Measurements from ENCODE around the gene ZC2HC1B. TPM values are rescaled to one million over a fixed set of nuclear protein-coding genes. Genes with fewer than 3 reads are reported as not detected.

Gene ZC2HC1B
- total RNA-seq, 1 experiment from 2014 or later: not detected

DNA sequence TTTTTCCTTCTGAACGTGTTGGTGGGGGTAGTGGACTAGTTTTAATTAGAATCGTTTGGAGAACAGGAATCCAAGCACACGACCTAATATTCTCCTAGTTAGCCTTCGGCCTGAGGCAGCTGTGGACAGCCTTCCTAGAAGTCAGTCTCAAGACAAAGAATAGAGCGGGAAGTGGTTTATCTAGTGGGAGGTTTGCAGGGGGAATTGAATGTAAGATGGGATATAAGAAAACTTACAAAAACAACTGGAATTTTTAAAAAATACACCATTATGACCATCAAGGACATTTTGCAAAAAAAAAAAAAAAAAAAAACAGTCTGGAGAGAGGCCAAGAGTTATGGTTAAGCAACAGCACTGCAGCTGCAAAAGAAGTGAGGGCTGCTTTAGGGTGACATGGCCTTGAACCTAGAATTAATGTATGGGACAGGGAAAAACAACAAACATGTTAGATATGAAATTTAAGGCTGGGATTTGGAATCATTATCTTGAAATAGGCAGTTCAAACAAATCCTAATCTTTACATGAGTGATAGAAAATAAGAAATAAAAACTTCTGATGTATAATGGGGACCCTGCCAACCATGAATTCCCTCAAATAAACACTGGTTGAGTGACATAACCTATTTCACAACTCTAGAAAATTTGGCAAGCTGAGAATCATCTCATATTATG, 103.6 kb downstream of the ZC2HC1B start:
- no peaks in the 10 kb centered on the region for H3K27me3 ChIP-seq (replicated peaks; ENCODE audit: control insufficient read depth, insufficient read depth, low read length)
- Mint-ChIP-seq H3K36me3 (ENCODE audit: insufficient read depth, unreplicated experiment) (no peaks in the 10 kb centered on the region), H3K27me3 (ENCODE audit: insufficient read depth, unreplicated experiment) (peaks cover 24% of the 10 kb centered on the region), H3K9me3 (ENCODE audit: unreplicated experiment) (no peaks in the 10 kb centered on the region), H3K27ac (ENCODE audit: unreplicated experiment) (no peak overlapping the region), H3K4me1 (ENCODE audit: low read depth, unreplicated experiment) (peaks cover 11% of the 10 kb centered on the region), H3K4me3 (ENCODE audit: unreplicated experiment) (no peak overlapping the region)
- intact Hi-C loops (cut with micrococcal nuclease; ENCODE audit: unreplicated experiment): no loop called here
- no peak overlapping the region for H3K4me3 ChIP-seq (ENCODE audit: low read depth, low read length)
- BruUV-seq (replicated peaks): no TSS peak
- no peaks in the 10 kb centered on the region for H3K9me3 ChIP-seq
- TF ChIP-seq, protein P1, sequence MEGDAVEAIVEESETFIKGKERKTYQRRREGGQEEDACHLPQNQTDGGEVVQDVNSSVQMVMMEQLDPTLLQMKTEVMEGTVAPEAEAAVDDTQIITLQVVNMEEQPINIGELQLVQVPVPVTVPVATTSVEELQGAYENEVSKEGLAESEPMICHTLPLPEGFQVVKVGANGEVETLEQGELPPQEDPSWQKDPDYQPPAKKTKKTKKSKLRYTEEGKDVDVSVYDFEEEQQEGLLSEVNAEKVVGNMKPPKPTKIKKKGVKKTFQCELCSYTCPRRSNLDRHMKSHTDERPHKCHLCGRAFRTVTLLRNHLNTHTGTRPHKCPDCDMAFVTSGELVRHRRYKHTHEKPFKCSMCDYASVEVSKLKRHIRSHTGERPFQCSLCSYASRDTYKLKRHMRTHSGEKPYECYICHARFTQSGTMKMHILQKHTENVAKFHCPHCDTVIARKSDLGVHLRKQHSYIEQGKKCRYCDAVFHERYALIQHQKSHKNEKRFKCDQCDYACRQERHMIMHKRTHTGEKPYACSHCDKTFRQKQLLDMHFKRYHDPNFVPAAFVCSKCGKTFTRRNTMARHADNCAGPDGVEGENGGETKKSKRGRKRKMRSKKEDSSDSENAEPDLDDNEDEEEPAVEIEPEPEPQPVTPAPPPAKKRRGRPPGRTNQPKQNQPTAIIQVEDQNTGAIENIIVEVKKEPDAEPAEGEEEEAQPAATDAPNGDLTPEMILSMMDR (IDR thresholded peaks at IDR 0.05; ENCODE audit: insufficient read depth in 1 of 2, low read depth in 1 of 2, low read length in 1 of 2, severe bottlenecking in 1 of 2, unreplicated experiment in 1 of 2): no peak
- DNase-seq: no peak
- POLR2A ChIA-PET: no interaction called here
- CTCF ChIA-PET: no interaction called here
- H3K4me1 ChIP-seq: peaks cover 16% of the 10 kb centered on the region
- no peaks in the 10 kb centered on the region for H3K36me3 ChIP-seq (ENCODE audit: control insufficient read depth, insufficient read depth, low read length)

DNA sequence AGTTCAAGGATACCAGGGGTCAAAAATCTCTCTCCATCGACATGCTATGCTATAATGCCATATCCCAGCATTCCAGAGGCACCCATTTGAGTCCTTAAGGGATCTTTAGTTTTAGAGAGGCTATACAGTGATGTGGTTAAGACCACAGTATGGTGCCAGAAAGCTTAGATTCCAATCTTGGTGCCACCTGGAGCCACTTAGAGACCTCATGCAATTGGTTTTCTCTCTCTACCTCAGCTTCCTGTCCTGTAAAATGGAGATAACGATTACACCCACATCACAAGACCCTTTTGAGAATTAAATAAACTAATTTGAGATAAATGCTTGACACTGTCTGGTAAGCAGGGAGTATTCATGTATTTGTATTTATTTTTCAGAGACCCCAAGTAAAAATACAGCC, 104.8 kb downstream of the ZC2HC1B start:
- intact Hi-C loops (cut with micrococcal nuclease; ENCODE audit: unreplicated experiment): no loop called here
- ChIA-PET POLR2A (no interaction called here), CTCF (no interaction called here)
- Histone ChIP-seq H3K4me1 (peaks cover 8% of the 10 kb centered on the region), H3K36me3 (ENCODE audit: control insufficient read depth, insufficient read depth, low read length) (no peaks in the 10 kb centered on the region), H3K4me3 (ENCODE audit: low read depth, low read length) (no peak overlapping the region), H3K9me3 (no peaks in the 10 kb centered on the region), H3K27me3 (replicated peaks; ENCODE audit: control insufficient read depth, insufficient read depth, low read length) (no peaks in the 10 kb centered on the region)
- Mint-ChIP-seq H3K36me3 (ENCODE audit: insufficient read depth, unreplicated experiment) (no peaks in the 10 kb centered on the region), H3K9me3 (ENCODE audit: unreplicated experiment) (no peaks in the 10 kb centered on the region), H3K27me3 (ENCODE audit: insufficient read depth, unreplicated experiment) (peaks cover 19% of the 10 kb centered on the region), H3K4me3 (ENCODE audit: unreplicated experiment) (no peak overlapping the region), H3K4me1 (ENCODE audit: low read depth, unreplicated experiment) (peaks cover 11% of the 10 kb centered on the region), H3K27ac (ENCODE audit: unreplicated experiment) (no peak overlapping the region)
- TF ChIP-seq, protein P1 (IDR thresholded peaks at IDR 0.05; ENCODE audit: insufficient read depth in 1 of 2, low read depth in 1 of 2, low read length in 1 of 2, severe bottlenecking in 1 of 2, unreplicated experiment in 1 of 2): no peak
- BruUV-seq (replicated peaks): no TSS peak
- no peak for DNase-seq

DNA sequence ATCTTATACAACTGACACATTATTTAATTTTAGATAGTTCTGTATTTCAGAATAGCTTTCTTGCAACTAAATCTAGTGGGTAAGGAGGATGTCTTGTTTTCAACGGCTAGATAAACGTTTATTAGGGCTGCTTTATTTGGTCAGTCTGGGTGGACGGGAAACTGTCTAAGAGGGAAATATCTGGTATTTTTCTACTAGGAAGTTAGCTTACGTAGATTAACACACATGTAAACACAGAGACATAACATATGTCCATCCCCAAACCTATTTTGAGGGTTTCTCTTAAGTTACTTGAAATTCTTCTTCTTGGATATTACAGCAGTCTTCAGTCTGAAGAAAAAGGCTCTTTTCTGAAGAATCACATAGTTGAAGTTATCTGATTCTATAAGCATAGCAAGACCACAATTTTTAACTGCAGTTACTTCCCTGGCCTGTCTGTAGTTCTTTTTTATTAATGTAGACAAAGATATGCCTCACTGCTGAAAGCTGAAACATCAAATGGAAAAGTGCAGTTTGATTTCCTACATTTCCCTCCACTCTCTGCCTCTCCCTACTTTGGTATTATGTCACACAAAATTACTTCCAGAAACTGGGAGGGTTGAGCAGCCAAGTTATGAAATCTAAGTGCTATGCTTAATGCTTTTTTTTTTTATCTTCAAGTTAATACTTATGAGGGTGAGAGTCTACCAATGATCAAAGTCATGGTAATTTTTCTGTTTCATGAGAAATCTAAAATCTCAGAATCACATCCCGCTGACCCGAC, 106.4 kb downstream of the ZC2HC1B start:
- Mint-ChIP-seq H3K36me3 (ENCODE audit: insufficient read depth, unreplicated experiment) (no peaks in the 10 kb centered on the region), H3K4me1 (ENCODE audit: low read depth, unreplicated experiment) (peaks cover 4% of the 10 kb centered on the region), H3K4me3 (ENCODE audit: unreplicated experiment) (no peak overlapping the region), H3K9me3 (ENCODE audit: unreplicated experiment) (no peaks in the 10 kb centered on the region), H3K27me3 (ENCODE audit: insufficient read depth, unreplicated experiment) (peaks cover 15% of the 10 kb centered on the region), H3K27ac (ENCODE audit: unreplicated experiment) (no peak overlapping the region)
- DNase-seq: no peak
- no peaks in the 10 kb centered on the region for H3K9me3 ChIP-seq
- H3K4me1 ChIP-seq: no peaks in the 10 kb centered on the region
- intact Hi-C loops (cut with micrococcal nuclease; ENCODE audit: unreplicated experiment): no loop called here
- BruUV-seq (replicated peaks): no TSS peak
- no peaks in the 10 kb centered on the region for H3K36me3 ChIP-seq (ENCODE audit: control insufficient read depth, insufficient read depth, low read length)
- POLR2A ChIA-PET: no interaction called here
- no peak overlapping the region for H3K4me3 ChIP-seq (ENCODE audit: low read depth, low read length)
- CTCF ChIA-PET: no interaction called here
- no peaks in the 10 kb centered on the region; the same call in 1 of the 2 replicates for H3K27me3 ChIP-seq (replicated peaks; ENCODE audit: control insufficient read depth, insufficient read depth, low read length)
- TF ChIP-seq, protein P1 (IDR thresholded peaks at IDR 0.05; ENCODE audit: insufficient read depth in 1 of 2, low read depth in 1 of 2, low read length in 1 of 2, severe bottlenecking in 1 of 2, unreplicated experiment in 1 of 2): no peak

All from Caco-2 (cell line).